Measurements from ENCODE around the gene GLUD2. TPM values are rescaled to one million over a fixed set of nuclear protein-coding genes. Genes with fewer than 3 reads are reported as not detected.
"Not testable (repeated sequence)": the region's sequence is repeated elsewhere in the genome, so short reads cannot be mapped to it uniquely, and the experiment has no call there.

The GLUD2 gene
- total RNA-seq (2014; rRNA removed; shearing (Covaris generic)) = 0.38 and 0.55 TPM in 2 replicates

GRCh38 chrX:121047441-121048419 lies at the start of gene GLUD2:
Gene GLUD2, plus strand, starts transcription at chrX:121047610. Its CDS starts 75 bp downstream, at chrX:121047685.
- H3K4me3 ChIP-seq; DNase-seq (ENCODE audit: low read depth in 1 of 2, low spot score in 2 of 2): not testable (repeated sequence)

GRCh38 chrX:120999413-120999812 lies 48.0 kb upstream of the GLUD2 start:
- Histone ChIP-seq H3K9me3 (replicated peaks) (no peaks in the 10 kb centered on the region), H3K4me3 (no peak overlapping the region), H3K27me3 (replicated peaks) (no peaks in the 10 kb centered on the region), H3K27ac (no peak overlapping the region), H3K4me1 (replicated peaks) (no peaks in the 10 kb centered on the region), H3K36me3 (no peaks in the 10 kb centered on the region)
- DNase-seq (ENCODE audit: low read depth in 1 of 2, low spot score in 2 of 2) = no peak

More at GRCh38 chrX:121047441-121048419, at the start of gene GLUD2:
- not testable (repeated sequence) for H3K27me3 ChIP-seq (replicated peaks); H3K9me3 ChIP-seq (replicated peaks); H3K27ac ChIP-seq; H3K4me1 ChIP-seq (replicated peaks); H3K36me3 ChIP-seq

DNA sequence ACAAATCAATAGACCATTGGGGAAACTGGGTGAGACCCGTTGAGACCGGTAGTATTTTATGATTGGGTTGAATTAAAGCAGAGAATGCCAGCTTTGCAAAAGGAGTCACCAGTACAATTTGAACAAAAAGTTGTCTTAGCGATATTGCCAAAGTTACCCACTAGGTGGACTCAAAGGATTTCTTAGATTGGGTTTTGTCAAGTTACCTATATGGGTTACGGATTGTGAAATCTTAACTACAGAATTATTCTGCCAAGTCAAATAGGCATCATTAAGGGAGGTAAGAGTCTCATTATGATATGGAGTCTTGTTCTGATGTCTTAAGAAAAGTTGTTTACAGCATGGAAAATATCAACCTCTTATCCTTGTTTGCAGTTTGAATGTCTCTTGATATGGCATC lies 46.8 kb upstream of the GLUD2 start:
- Histone ChIP-seq H3K36me3 (no peaks in the 10 kb centered on the region), H3K9me3 (replicated peaks) (no peaks in the 10 kb centered on the region), H3K4me3 (no peak overlapping the region), H3K4me1 (replicated peaks) (no peaks in the 10 kb centered on the region), H3K27ac (no peak overlapping the region), H3K27me3 (replicated peaks) (no peaks in the 10 kb centered on the region)
- no peak for DNase-seq (ENCODE audit: low read depth in 1 of 2, low spot score in 2 of 2)

GRCh38 chrX:121008920-121009319 lies 38.5 kb upstream of the GLUD2 start:
- Histone ChIP-seq H3K36me3 (no peaks in the 10 kb centered on the region), H3K9me3 (replicated peaks) (no peaks in the 10 kb centered on the region), H3K4me3 (no peak overlapping the region), H3K4me1 (replicated peaks) (no peaks in the 10 kb centered on the region), H3K27ac (no peak overlapping the region), H3K27me3 (replicated peaks) (no peaks in the 10 kb centered on the region)
- no peak for DNase-seq (ENCODE audit: low read depth in 1 of 2, low spot score in 2 of 2)

DNA sequence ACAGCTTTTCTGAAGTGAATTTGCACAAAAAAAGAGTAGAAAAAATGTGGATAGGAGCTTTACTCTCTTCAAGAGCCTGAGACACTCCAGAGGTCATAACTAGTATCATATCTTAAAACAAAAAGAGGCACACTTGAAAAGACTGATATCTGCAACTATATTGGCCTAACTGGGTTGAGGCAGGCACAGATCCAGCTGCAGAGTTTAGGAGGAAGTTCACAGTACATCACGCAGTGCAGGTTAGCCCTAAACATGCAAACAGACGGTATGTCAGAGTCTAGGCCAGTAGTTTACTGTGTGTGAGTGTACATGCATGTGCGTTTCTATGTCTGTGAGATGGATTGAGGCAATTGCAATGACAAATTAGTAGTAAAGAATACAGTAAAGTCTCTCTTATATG lies 37.6 kb upstream of the GLUD2 start:
- Histone ChIP-seq H3K36me3 (no peaks in the 10 kb centered on the region), H3K9me3 (replicated peaks) (no peaks in the 10 kb centered on the region), H3K4me1 (replicated peaks) (no peaks in the 10 kb centered on the region), H3K4me3 (no peak overlapping the region), H3K27me3 (replicated peaks) (no peaks in the 10 kb centered on the region), H3K27ac (no peak overlapping the region)
- DNase-seq (ENCODE audit: low read depth in 1 of 2, low spot score in 2 of 2) = no peak

- DNase-seq (ENCODE audit: low read depth in 1 of 2, low spot score in 2 of 2) = no peak
- Histone ChIP-seq H3K36me3 (no peaks in the 10 kb centered on the region), H3K9me3 (replicated peaks) (no peaks in the 10 kb centered on the region), H3K4me1 (replicated peaks) (no peaks in the 10 kb centered on the region), H3K4me3 (no peak overlapping the region), H3K27me3 (replicated peaks) (no peaks in the 10 kb centered on the region), H3K27ac (no peak overlapping the region)
Measured at GRCh38 chrX:121010218-121010617, 37.2 kb upstream of the GLUD2 start.

DNA sequence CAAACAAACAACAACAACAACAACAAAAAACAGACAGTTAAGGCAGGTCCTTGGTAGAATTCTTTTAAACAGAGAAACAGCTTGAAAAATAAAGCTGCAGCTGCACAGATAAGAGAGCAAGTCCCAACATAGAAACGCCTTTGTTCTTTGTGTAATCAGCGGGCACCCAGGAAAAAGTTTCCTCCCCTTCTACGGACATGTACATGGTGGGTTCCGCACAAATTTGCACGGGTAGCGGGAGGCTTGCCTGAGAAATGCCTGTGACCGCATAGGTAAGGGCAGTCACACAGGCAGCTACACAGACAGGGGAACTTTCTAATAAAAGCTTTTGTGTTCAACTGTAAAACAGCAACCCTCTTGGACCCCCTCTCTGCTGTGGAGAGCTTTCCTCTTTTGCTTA lies 36.2 kb upstream of the GLUD2 start:
- Histone ChIP-seq H3K27ac (no peak overlapping the region), H3K27me3 (replicated peaks) (no peaks in the 10 kb centered on the region), H3K36me3 (no peaks in the 10 kb centered on the region), H3K4me1 (replicated peaks) (no peaks in the 10 kb centered on the region), H3K4me3 (no peak overlapping the region), H3K9me3 (replicated peaks) (no peaks in the 10 kb centered on the region)
- no peak for DNase-seq (ENCODE audit: low read depth in 1 of 2, low spot score in 2 of 2)

DNA sequence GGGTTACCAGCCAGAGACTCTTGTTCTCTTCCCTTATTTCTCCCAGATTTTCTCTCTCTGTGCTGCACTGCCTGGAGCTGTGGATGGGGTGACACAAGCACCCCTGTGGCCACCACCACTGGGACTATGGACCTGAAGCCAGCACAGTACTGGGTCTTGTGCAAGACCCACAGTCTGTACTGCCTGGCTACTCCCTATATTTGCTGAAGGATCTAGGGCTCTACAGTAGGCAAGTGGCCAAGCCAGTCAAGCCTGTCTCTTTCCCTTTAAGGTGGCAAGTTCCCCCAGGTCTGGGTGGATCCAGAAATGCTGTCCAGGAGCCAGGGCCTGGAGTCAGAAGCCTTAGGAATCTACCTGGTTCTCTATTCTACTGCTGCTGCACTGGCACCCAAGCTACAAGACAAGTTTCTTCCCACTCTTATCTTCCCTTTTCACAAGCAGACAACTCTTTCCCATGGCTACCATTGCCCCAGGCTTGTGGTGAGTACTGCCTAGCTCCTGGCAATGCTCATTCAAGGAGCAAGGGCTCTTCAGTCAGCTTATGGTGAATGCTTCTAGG lies 33.4 kb upstream of the GLUD2 start:
- Histone ChIP-seq H3K27ac (no peak overlapping the region), H3K36me3 (no peaks in the 10 kb centered on the region), H3K4me1 (replicated peaks) (no peaks in the 10 kb centered on the region), H3K9me3 (replicated peaks) (no peaks in the 10 kb centered on the region), H3K27me3 (replicated peaks) (no peaks in the 10 kb centered on the region), H3K4me3 (no peak overlapping the region)
- no peak for DNase-seq (ENCODE audit: low read depth in 1 of 2, low spot score in 2 of 2)

GRCh38 chrX:121014826-121015225 lies 32.6 kb upstream of the GLUD2 start:
- Histone ChIP-seq H3K36me3 (no peaks in the 10 kb centered on the region), H3K9me3 (replicated peaks) (no peaks in the 10 kb centered on the region), H3K4me3 (no peak overlapping the region)

GRCh38 chrX:121028419-121028818 lies 19.0 kb upstream of the GLUD2 start:
- H3K4me3 ChIP-seq = no peak overlapping the region
- H3K36me3 ChIP-seq = no peaks in the 10 kb centered on the region
- H3K4me1 ChIP-seq (replicated peaks) = no peaks in the 10 kb centered on the region
- DNase-seq (ENCODE audit: low read depth in 1 of 2, low spot score in 2 of 2) = no peak
- no peak overlapping the region for H3K27ac ChIP-seq
- no peaks in the 10 kb centered on the region for H3K27me3 ChIP-seq (replicated peaks)
- H3K9me3 ChIP-seq (replicated peaks) = no peaks in the 10 kb centered on the region

More at GRCh38 chrX:121014826-121015225, 32.6 kb upstream of the GLUD2 start:
- Histone ChIP-seq H3K4me1 (replicated peaks) (no peaks in the 10 kb centered on the region), H3K27ac (no peak overlapping the region), H3K27me3 (replicated peaks) (no peaks in the 10 kb centered on the region)
- no peak for DNase-seq (ENCODE audit: low read depth in 1 of 2, low spot score in 2 of 2)

GRCh38 chrX:121030083-121030482 lies 17.3 kb upstream of the GLUD2 start:
- Histone ChIP-seq H3K4me1 (replicated peaks) (no peaks in the 10 kb centered on the region), H3K36me3 (no peaks in the 10 kb centered on the region), H3K27me3 (replicated peaks) (no peaks in the 10 kb centered on the region), H3K27ac (no peak overlapping the region), H3K4me3 (no peak overlapping the region), H3K9me3 (replicated peaks) (no peaks in the 10 kb centered on the region)
- DNase-seq (ENCODE audit: low read depth in 1 of 2, low spot score in 2 of 2) = no peak

DNA sequence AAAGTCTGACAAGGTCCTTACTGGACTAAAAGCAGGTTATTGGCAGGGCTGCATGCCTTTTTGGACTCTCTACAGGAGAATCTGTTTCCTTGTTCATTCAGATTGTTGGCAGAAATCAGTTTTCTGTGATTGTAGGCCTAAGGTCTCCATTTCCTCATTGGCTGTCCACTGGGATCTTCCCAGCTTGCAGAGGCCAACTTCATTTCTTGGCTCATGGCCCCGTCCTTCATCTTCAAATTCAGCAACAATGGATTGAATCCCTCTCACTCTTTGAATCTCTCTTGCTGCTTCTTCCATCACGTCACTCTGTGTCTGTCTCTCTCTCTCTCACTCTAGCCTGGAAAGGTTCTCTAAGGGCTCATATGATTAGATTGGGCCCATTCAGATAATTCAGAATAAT lies 14.9 kb upstream of the GLUD2 start:
- H3K36me3 ChIP-seq = no peaks in the 10 kb centered on the region
- H3K27ac ChIP-seq = no peak overlapping the region

DNA sequence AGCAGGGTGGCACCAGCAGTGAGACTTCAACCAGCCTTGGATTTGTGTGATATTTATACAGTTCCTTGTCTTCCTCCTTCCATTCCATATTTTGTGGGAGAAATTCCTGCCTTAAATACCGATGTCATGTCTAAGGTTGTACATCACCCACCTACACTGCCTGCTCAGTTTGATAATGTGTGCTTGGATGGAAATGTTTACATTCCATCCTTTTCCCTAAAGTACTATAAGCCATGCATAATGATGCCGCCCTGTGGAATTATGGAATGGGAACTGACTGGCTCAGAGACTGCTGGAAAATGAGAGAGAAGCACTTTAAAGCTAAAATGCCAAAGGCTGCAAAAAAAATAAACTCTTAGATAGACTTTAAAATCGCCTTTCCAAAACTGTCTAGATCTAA lies 11.3 kb upstream of the GLUD2 start:
- H3K4me3 ChIP-seq = no peak overlapping the region
- no peaks in the 10 kb centered on the region for H3K36me3 ChIP-seq
- no peak overlapping the region for H3K27ac ChIP-seq
- no peaks in the 10 kb centered on the region for H3K4me1 ChIP-seq (replicated peaks)
- no peaks in the 10 kb centered on the region for H3K27me3 ChIP-seq (replicated peaks)
- DNase-seq (ENCODE audit: low read depth in 1 of 2, low spot score in 2 of 2) = no peak
- H3K9me3 ChIP-seq (replicated peaks) = no peaks in the 10 kb centered on the region

More for the DNA sequence above, 14.9 kb upstream of the GLUD2 start:
- no peak overlapping the region for H3K4me3 ChIP-seq
- H3K27me3 ChIP-seq (replicated peaks) = no peaks in the 10 kb centered on the region
- no peak for DNase-seq (ENCODE audit: low read depth in 1 of 2, low spot score in 2 of 2)
- H3K9me3 ChIP-seq (replicated peaks) = no peaks in the 10 kb centered on the region
- H3K4me1 ChIP-seq (replicated peaks) = no peaks in the 10 kb centered on the region

DNA sequence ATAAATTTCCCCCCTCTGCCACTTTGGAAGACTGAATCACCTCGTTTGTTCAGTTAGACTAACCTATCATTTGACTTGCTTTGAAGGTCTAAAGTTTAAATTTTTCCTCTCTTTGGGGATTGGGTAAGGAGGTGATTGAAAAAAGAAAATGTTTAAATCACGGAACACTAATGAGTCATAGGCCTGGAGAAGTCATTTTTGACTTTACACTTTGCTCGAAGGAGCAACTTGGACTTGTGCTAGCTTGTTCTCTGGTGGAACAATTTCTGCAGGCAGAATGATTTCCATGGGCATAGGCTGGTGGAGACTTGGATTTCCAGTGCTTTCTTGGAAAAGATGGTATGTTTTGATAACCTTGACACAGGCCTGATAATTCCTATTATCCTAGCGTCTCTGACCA lies 10.5 kb upstream of the GLUD2 start:
- no peak overlapping the region for H3K4me3 ChIP-seq
- H3K36me3 ChIP-seq = no peaks in the 10 kb centered on the region
- H3K9me3 ChIP-seq (replicated peaks) = no peaks in the 10 kb centered on the region
- H3K4me1 ChIP-seq (replicated peaks) = no peaks in the 10 kb centered on the region
- H3K27ac ChIP-seq = no peak overlapping the region
- no peaks in the 10 kb centered on the region for H3K27me3 ChIP-seq (replicated peaks)
- no peak for DNase-seq (ENCODE audit: low read depth in 1 of 2, low spot score in 2 of 2)

Data from SJSA1 (cell line).